Activated B cell treated with CpG ODN at 0.5 μM for 24 hours (primary cell): ENCODE results near the gene ZFYVE27. TPM values are rescaled to one million over a fixed set of nuclear protein-coding genes. Genes with fewer than 3 reads are reported as not detected.

Source experiments
- ATAC-seq: fragments of 200-7000 bp; cut with Tn5 transposase; one replicate; pipeline ENCODE4 v1.10.0; 2021; ENCODE audit warnings: low read depth, mild to moderate bottlenecking, moderate library complexity
- CTCF ChIA-PET: fragments of 350-600 bp; sonication (Branson Sonifier 250); formaldehyde crosslinking; loops from one replicate; lab custom pipeline; 2021; ENCODE audit warnings: antibody characterized with exemption; lab: Charles Lee
- POLR2A ChIA-PET: fragments of 350-600 bp; sonication (Branson Sonifier 250); formaldehyde crosslinking; loops from one replicate; lab custom pipeline; 2021; ENCODE audit warnings: antibody characterized with exemption; lab: Charles Lee
- DNase-seq: peaks from one replicate; pipeline ENCODE4 v3.0.0; 2022
- H3K27ac Mint-ChIP-seq: one replicate; pipeline ENCODE4 v1.8.0; 2020; ENCODE audit warnings: mixed read lengths
- H3K27me3 Mint-ChIP-seq: one replicate; pipeline ENCODE4 v1.8.0; 2021; ENCODE audit warnings: mixed read lengths
- H3K36me3 Mint-ChIP-seq: one replicate; pipeline ENCODE4 v1.8.0; 2021; ENCODE audit warnings: low read depth, mixed read lengths
- H3K4me1 Mint-ChIP-seq: one replicate; pipeline ENCODE4 v1.8.0; 2021; ENCODE audit warnings: mixed read lengths
- H3K4me3 Mint-ChIP-seq: one replicate; pipeline ENCODE4 v1.8.0; 2020; ENCODE audit warnings: mild to moderate bottlenecking, mixed read lengths
- H3K9me3 Mint-ChIP-seq: one replicate; pipeline ENCODE4 v1.8.0; 2020; ENCODE audit warnings: mixed read lengths
- intact Hi-C: fragments of 100-400 bp; cut with micrococcal nuclease; formaldehyde crosslinking; loops from one replicate; pipeline ENCODE4 v1.15.1; 2024
- total RNA-seq: library from RNA; stranded (reverse); gene quantifications from 2 replicates; pipeline ENCODE4 v1.2.3, GENCODE V29; 2022
- TF ChIP-seq, protein P1 (sequence below): fragments of 200-600 bp; IDR thresholded peaks from one replicate; pipeline ENCODE4 v1.8.0; 2022; ENCODE audit warnings: antibody characterized with exemption, mild to moderate bottlenecking

The ZFYVE27 gene
- total RNA-seq, 1 donor from 2014 or later = 65.7 TPM

DNA sequence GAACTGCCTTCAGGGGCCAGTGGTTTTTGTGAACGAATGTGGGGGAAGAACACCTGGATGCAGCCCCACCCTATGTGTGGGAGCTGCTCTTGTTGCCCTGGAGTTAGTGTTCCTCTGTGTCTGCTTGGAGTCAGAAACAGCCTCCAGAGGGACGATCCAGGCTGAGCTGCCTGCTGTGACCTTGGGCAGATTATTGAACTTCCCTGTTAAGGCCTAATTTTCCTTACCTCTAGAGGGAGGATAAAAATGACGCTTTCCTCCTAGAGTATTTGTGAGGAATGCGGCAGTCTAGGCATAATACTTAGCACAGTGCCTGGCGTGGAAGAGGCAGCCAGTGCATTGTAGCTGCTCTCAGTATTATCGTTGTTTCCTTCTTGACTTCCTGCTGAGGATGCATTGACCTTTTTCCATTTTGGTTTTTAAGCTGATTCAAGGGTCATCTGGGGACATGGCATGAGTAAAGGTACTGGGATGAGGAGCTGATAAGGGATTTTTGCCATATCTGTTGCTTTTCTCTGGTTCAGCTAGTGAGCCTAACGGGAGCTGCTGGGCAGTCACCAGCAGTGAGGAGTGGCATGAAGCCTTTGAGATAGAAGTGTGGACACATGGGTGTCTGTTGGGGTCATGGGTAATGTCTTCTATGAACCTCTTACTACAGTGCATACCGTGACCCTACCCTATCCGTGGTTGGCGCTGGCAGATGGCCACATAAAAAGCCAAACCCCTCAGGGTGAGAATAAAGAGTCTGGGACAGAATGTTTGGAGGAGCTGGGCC, 6.4 kb downstream of the ZFYVE27 start:
- DNase-seq (no peak), ATAC-seq (no peak)
- TF ChIP-seq, protein P1, sequence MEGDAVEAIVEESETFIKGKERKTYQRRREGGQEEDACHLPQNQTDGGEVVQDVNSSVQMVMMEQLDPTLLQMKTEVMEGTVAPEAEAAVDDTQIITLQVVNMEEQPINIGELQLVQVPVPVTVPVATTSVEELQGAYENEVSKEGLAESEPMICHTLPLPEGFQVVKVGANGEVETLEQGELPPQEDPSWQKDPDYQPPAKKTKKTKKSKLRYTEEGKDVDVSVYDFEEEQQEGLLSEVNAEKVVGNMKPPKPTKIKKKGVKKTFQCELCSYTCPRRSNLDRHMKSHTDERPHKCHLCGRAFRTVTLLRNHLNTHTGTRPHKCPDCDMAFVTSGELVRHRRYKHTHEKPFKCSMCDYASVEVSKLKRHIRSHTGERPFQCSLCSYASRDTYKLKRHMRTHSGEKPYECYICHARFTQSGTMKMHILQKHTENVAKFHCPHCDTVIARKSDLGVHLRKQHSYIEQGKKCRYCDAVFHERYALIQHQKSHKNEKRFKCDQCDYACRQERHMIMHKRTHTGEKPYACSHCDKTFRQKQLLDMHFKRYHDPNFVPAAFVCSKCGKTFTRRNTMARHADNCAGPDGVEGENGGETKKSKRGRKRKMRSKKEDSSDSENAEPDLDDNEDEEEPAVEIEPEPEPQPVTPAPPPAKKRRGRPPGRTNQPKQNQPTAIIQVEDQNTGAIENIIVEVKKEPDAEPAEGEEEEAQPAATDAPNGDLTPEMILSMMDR = no peak
- Mint-ChIP-seq H3K4me1 (peaks cover 27% of the 10 kb centered on the region), H3K27me3 (no peaks in the 10 kb centered on the region), H3K4me3 (no peak overlapping the region), H3K27ac (no peak overlapping the region), H3K9me3 (no peaks in the 10 kb centered on the region), H3K36me3 (peaks cover 70% of the 10 kb centered on the region)
- ChIA-PET CTCF (interaction anchor here (1.1 to 1.6 kb wide), 2 partner anchors 23 to 29 kb away, joined by 3 to 4 read pairs; partner anchors contain the start of gene MARVELD1), POLR2A (no interaction called here)
- intact Hi-C loops = no loop called here

DNA sequence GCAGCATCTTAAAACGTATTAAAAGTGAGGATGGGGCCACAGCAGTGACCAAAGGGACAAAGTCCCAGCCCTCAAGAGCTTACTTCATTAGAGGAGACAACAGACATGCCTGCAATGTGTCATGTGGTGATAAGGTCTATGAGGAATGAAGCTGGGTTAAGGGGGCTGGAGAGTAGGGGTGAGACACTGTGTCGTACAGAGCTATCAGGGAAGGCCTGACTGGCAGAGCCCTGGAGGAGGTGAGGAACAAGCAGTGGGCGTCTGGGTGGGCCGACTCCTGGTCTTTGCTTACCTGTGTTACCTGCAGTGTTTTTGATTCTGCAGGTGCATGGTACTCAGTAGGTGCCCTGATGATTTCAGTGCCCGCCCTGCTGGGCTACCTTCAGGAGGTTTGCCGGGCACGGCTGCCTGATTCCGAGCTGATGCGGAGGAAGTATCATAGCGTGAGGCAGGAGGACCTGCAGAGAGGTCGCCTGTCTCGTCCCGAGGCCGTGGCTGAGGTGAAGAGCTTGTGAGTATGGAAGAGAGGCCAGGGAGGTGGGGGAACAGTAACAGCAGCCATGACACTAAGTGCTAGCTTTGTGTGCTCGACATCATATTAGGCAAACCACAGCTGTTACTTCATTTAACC, 7.6 kb downstream of the ZFYVE27 start:
- POLR2A ChIA-PET = no interaction called here
- ATAC-seq (no peak), DNase-seq (no peak)
- H3K36me3 Mint-ChIP-seq = peaks cover 75% of the 10 kb centered on the region
- no peak overlapping the region for H3K4me3 Mint-ChIP-seq
- TF ChIP-seq, protein P1 = no peak
- intact Hi-C loops = no loop called here
- CTCF ChIA-PET = interaction anchor here (1.1 to 1.6 kb wide), 2 partner anchors 22 to 30 kb away, joined by 3 to 4 read pairs; partner anchors contain the start of gene MARVELD1
- no peaks in the 10 kb centered on the region for H3K9me3 Mint-ChIP-seq
- H3K4me1 Mint-ChIP-seq = peaks cover 21% of the 10 kb centered on the region
- H3K27me3 Mint-ChIP-seq = no peaks in the 10 kb centered on the region
- no peak overlapping the region for H3K27ac Mint-ChIP-seq

DNA sequence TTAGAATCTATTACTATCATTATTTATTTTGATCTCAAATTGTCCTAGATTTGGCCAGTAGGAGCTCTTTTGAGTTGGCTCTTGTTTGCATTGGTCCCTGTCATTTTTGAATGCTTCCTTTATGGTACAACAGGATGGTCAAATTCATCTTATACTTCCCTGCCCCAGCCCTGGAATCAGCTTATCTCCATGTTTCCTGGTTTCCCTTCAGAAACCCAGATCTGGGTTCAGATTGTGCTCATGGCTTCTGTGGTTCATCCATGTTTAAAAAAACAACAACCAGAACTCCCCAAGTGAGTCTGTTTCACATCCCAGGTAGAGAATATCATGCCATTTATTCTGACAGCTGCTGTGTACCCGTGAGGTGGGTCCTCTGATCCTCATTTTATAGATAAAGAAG, 10.6 kb downstream of the ZFYVE27 start:
- ATAC-seq = no peak
- no peak overlapping the region for H3K4me3 Mint-ChIP-seq
- no peak overlapping the region for H3K27ac Mint-ChIP-seq
- ChIA-PET CTCF (interaction anchor here (1.3 kb wide), 1 partner anchor 16 kb away, joined by 3 read pairs; no protein-coding TSS in a partner anchor), POLR2A (interaction anchor here (1.7 kb wide), 1 partner anchor 11 kb away, joined by 6 read pairs; the partner anchor contains the start of gene ZFYVE27)
- H3K27me3 Mint-ChIP-seq = no peaks in the 10 kb centered on the region
- peaks cover 87% of the 10 kb centered on the region for H3K36me3 Mint-ChIP-seq
- TF ChIP-seq, protein P1 = no peak
- H3K4me1 Mint-ChIP-seq = no peaks in the 10 kb centered on the region
- intact Hi-C loops = no loop called here
- H3K9me3 Mint-ChIP-seq = no peaks in the 10 kb centered on the region
- no peak for DNase-seq

DNA sequence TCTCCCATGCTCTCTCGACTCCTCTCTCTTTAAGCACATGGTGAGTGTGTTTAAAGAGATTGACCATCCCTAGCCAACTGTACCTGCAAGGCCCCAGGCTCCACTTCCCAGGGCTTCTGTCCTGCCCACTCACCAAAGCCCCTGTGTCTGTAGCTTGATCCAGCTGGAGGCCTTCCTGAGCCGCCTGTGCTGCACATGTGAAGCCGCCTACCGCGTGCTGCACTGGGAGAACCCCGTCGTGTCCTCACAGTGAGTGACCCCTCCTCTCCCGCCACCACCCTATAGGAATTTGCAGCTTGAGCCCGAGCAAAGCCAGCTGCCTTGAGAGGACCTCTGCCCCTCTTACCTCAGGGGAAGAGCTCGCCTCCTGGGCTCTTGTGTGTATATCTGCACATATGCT, 11.2 kb downstream of the ZFYVE27 start:
- no peaks in the 10 kb centered on the region for H3K9me3 Mint-ChIP-seq
- peaks cover 89% of the 10 kb centered on the region for H3K36me3 Mint-ChIP-seq
- DNase-seq = no peak
- no peaks in the 10 kb centered on the region for H3K4me1 Mint-ChIP-seq
- no peaks in the 10 kb centered on the region for H3K27me3 Mint-ChIP-seq
- no peak for ATAC-seq
- H3K27ac Mint-ChIP-seq = no peak overlapping the region
- intact Hi-C loops = no loop called here
- TF ChIP-seq, protein P1 = no peak
- no peak overlapping the region for H3K4me3 Mint-ChIP-seq
- CTCF ChIA-PET = no interaction called here
- POLR2A ChIA-PET = interaction anchor here (1.7 kb wide), 1 partner anchor 11 kb away, joined by 6 read pairs; the partner anchor contains the start of gene ZFYVE27

DNA sequence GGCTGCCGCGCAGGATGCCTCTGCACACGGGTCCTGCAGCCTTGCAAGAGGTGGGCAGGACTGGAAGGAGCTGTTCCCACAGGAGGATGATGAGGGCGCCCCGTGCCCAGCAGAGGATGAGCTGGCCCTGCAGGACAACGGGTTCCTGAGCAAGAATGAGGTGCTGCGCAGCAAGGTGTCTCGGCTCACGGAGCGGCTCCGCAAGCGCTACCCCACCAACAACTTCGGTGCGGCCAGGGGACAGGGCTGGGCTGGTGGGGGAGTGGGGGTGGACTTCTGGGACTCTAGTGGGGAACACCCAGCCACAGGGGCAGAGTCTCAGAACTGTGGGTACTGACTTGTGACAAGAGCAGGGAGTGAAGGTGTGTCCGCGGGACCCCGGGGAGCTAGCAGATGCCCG, 16.0 kb downstream of the ZFYVE27 start:
- no peak for ATAC-seq
- Mint-ChIP-seq H3K4me1 (no peaks in the 10 kb centered on the region), H3K36me3 (peaks cover 96% of the 10 kb centered on the region), H3K9me3 (no peaks in the 10 kb centered on the region), H3K27me3 (no peaks in the 10 kb centered on the region), H3K27ac (no peak overlapping the region), H3K4me3 (no peak overlapping the region)
- intact Hi-C loops = no loop called here
- TF ChIP-seq, protein P1 = no peak
- DNase-seq = no peak
- CTCF ChIA-PET = no interaction called here
- POLR2A ChIA-PET = no interaction called here
